B cell (primary cell): ENCODE results near the gene PDGFRB. TPM values are rescaled to one million over a fixed set of nuclear protein-coding genes. Genes with fewer than 3 reads are reported as not detected.

Source experiments
- ATAC-seq: fragments of 200-7000 bp; cut with Tn5 transposase; one replicate; pipeline ENCODE4 v1.10.0; 2021; ENCODE audit warnings: low read depth, mild to moderate bottlenecking, moderate number of reproducible peaks, moderate library complexity
- CTCF ChIA-PET: fragments of 350-600 bp; sonication (Branson Sonifier 250); formaldehyde crosslinking; loops from one replicate; lab custom pipeline; 2021; ENCODE audit warnings: antibody characterized with exemption, inconsistent platforms; lab: Charles Lee
- POLR2A ChIA-PET: fragments of 350-600 bp; sonication (Branson Sonifier 250); formaldehyde crosslinking; loops from one replicate; lab custom pipeline; 2021; ENCODE audit warnings: antibody characterized with exemption; lab: Charles Lee
- DNase-seq: peaks from one replicate; pipeline ENCODE4 v3.0.0; 2013
- H2AFZ ChIP-seq: 2 replicates; pipeline ENCODE4 v1.6.1; 2012; ENCODE audit warnings: mild to moderate bottlenecking, low read depth, low read length; ENCODE audit not compliant: insufficient read depth, poor library complexity, severe bottlenecking
- H3K27ac ChIP-seq, 2 donors: 1 replicate in 1 of 2; 2 replicates in 1 of 2; pipeline ENCODE4 v1.5.1; 2012 to 2013; ENCODE audit warnings: low read length in 2 of 2, mild to moderate bottlenecking in 2 of 2, moderate library complexity in 1 of 2
- H3K27me3 ChIP-seq, 4 experiments: fragments of 200-600 bp in 1 of 4; sonication (generic) in 1 of 4; replicated peaks in 1 of 4; 1 replicate in 2 of 4; 2 replicates in 2 of 4; pipeline versions ENCODE4 v1.6.1 to v1.7.0; 2013 to 2016; ENCODE audit warnings: low read length in 3 of 4, mild to moderate bottlenecking in 2 of 4, mixed read lengths in 1 of 4, moderate library complexity in 1 of 4; ENCODE audit not compliant: insufficient read depth in 4 of 4, control insufficient read depth in 3 of 4; ENCODE audit errors: control extremely low read depth in 1 of 4
- H3K36me3 ChIP-seq, 2 experiments: replicated peaks in 1 of 2; 1 replicate in 1 of 2; 2 replicates in 1 of 2; pipeline versions ENCODE4 v1.6.1 to v1.7.1; 2013; ENCODE audit warnings: low read length in 1 of 2; ENCODE audit not compliant: insufficient read depth in 2 of 2, control insufficient read depth in 1 of 2; ENCODE audit errors: control extremely low read depth in 1 of 2, extremely low read depth in 1 of 2
- H3K4me1 ChIP-seq, 2 donors: fragments of 200-600 bp in 1 of 2; sonication (generic) in 1 of 2; 1 replicate in 1 of 2; 2 replicates in 1 of 2; pipeline versions ENCODE4 v1.5.1 to v1.6.1; 2013 to 2017; ENCODE audit warnings: low read length in 2 of 2; ENCODE audit not compliant: control insufficient read depth in 2 of 2, insufficient read depth in 2 of 2
- H3K4me2 ChIP-seq: replicated peaks from 2 replicates; pipeline ENCODE3; 2012; ENCODE audit warnings: mild to moderate bottlenecking, low read depth, low read length; ENCODE audit not compliant: poor library complexity, severe bottlenecking
- H3K4me3 ChIP-seq, 5 experiments: fragments of 200-600 bp in 1 of 5; sonication (generic) in 1 of 5; 1 replicate in 3 of 5; 2 replicates in 2 of 5; pipeline versions ENCODE4 v1.5.1 to v1.7.0; 2011 to 2016; ENCODE audit warnings: low read length in 4 of 5, mild to moderate bottlenecking in 4 of 5, low read depth in 2 of 5, control low read depth in 1 of 5, moderate library complexity in 1 of 5; ENCODE audit not compliant: insufficient read depth in 1 of 5; ENCODE audit errors: control extremely low read depth in 1 of 5, extremely low read depth in 1 of 5
- H3K79me2 ChIP-seq: fragments of 200-600 bp; sonication (generic); one replicate; pipeline ENCODE4 v1.6.0; 2016; ENCODE audit warnings: low read length; ENCODE audit not compliant: control insufficient read depth, insufficient read depth
- H3K9ac ChIP-seq: fragments of 200-600 bp; sonication (generic); 2 replicates; pipeline ENCODE4 v1.6.1; 2017; ENCODE audit warnings: mild to moderate bottlenecking, low read length, moderate library complexity
- H3K9me3 ChIP-seq, 3 donors: one replicate each; pipeline versions ENCODE4 v1.6.1 to v1.7.1; 2013; ENCODE audit warnings: low read length in 2 of 3; ENCODE audit not compliant: control insufficient read depth in 2 of 3, insufficient read depth in 1 of 3; ENCODE audit errors: control extremely low read depth in 1 of 3
- H4K20me1 ChIP-seq: 2 replicates; pipeline ENCODE4 v1.6.0; 2012; ENCODE audit warnings: mild to moderate bottlenecking, low read length; ENCODE audit not compliant: insufficient read depth, control insufficient read depth, poor library complexity, severe bottlenecking
- H3K27ac Mint-ChIP-seq: one replicate; pipeline ENCODE4 v1.8.0; 2021; ENCODE audit warnings: mixed read lengths
- H3K27me3 Mint-ChIP-seq: one replicate; pipeline ENCODE4 v1.8.0; 2021; ENCODE audit warnings: mixed read lengths
- H3K4me1 Mint-ChIP-seq: one replicate; pipeline ENCODE4 v1.8.0; 2021; ENCODE audit warnings: mixed read lengths
- H3K4me3 Mint-ChIP-seq: one replicate; pipeline ENCODE4 v1.8.0; 2021; ENCODE audit warnings: mixed read lengths
- H3K9me3 Mint-ChIP-seq: one replicate; pipeline ENCODE4 v1.8.0; 2022; ENCODE audit warnings: mixed read lengths; ENCODE audit not compliant: insufficient read depth
- CTCF ChIP-seq: fragments of 200-600 bp; IDR thresholded peaks from one replicate; pipeline ENCODE4 v1.8.0; 2022; ENCODE audit warnings: antibody characterized with exemption, mild to moderate bottlenecking
- EZH2 ChIP-seq: IDR thresholded peaks from 2 replicates; pipeline ENCODE4 v1.6.1; 2012; ENCODE audit warnings: borderline replicate concordance, low read depth, mild to moderate bottlenecking, moderate library complexity, low read length; ENCODE audit not compliant: insufficient read depth, poor library complexity, severe bottlenecking
- WGBS: methylation state at CpG from one replicate; pipeline ENCODE4 v1.1.5; 2013; ENCODE audit warnings: missing lambda C conversion rate; ENCODE audit not compliant: insufficient coverage; 5-methylcytosine and 5-hydroxymethylcytosine counted together
- intact Hi-C: fragments of 100-400 bp; cut with micrococcal nuclease; formaldehyde crosslinking; loops from one replicate; pipeline ENCODE4 v1.10.0; 2022
- polyA plus RNA-seq: library from polyadenylated mRNA; depleted of rRNA; stranded (reverse); fragments of >200 nt; gene quantifications from 2 replicates; pipeline ENCODE4 v1.2.3, GENCODE V29; 2012
- total RNA-seq, 2 donors: library from RNA; stranded (reverse); fragments of 120-200 nt in 1 of 2; gene quantifications; 1 replicate in 1 of 2; 2 replicates in 1 of 2; pipeline versions ENCODE4 v1.2.3 to v1.2.4, GENCODE V29; 2013 to 2022

The PDGFRB gene
- total and polyA plus RNA-seq, 2 donors (not counting 1 experiment from before 2014, with no cell fraction given) = 0.42 to 3.6 TPM

- POLR2A ChIA-PET = no interaction called here
- WGBS = 61% methylated on average over 7 of the region's 10 CpGs
- no peaks in the 10 kb centered on the region for H4K20me1 ChIP-seq
- DNase-seq = no peak
- no peaks in the 10 kb centered on the region for H3K27me3 ChIP-seq
- ATAC-seq = no peak
- H3K4me3 ChIP-seq = no peak overlapping the region
- Mint-ChIP-seq H3K27ac (no peak overlapping the region), H3K27me3 (no peaks in the 10 kb centered on the region), H3K4me1 (no peaks in the 10 kb centered on the region), H3K9me3 (no peaks in the 10 kb centered on the region), H3K4me3 (no peak overlapping the region)
- no peak for TF ChIP-seq EZH2
- no peak for TF ChIP-seq CTCF
- H3K4me2 ChIP-seq = no peak overlapping the region
- H3K36me3 ChIP-seq = no peaks in the 10 kb centered on the region
- H3K9ac ChIP-seq = no peak overlapping the region
- H3K9me3 ChIP-seq = no peaks in the 10 kb centered on the region
- H2AFZ ChIP-seq = no peak overlapping the region
- no peak overlapping the region for H3K27ac ChIP-seq
- H3K79me2 ChIP-seq = no peaks in the 10 kb centered on the region
- CTCF ChIA-PET = interaction anchor here (1.1 kb wide), 1 partner anchor 44 kb away, joined by 3 read pairs; no protein-coding TSS in a partner anchor
- intact Hi-C loops = no loop called here
- no peaks in the 10 kb centered on the region for H3K4me1 ChIP-seq
Observed at GRCh38 chr5:150119421-150120061, 36.1 kb downstream of the PDGFRB start.

- ChIA-PET CTCF (no interaction called here), POLR2A (no interaction called here)
- H3K4me3 ChIP-seq = no peak overlapping the region
- WGBS = 94% methylated on average over 6 of the region's 11 CpGs
- H3K9me3 Mint-ChIP-seq = no peaks in the 10 kb centered on the region
- ATAC-seq (no peak), DNase-seq (no peak)
- H3K79me2 ChIP-seq = no peaks in the 10 kb centered on the region
- H3K27ac ChIP-seq = no peak overlapping the region
- no peak overlapping the region for H3K4me3 Mint-ChIP-seq
- no peaks in the 10 kb centered on the region for H3K27me3 ChIP-seq
- H3K4me2 ChIP-seq = no peak overlapping the region
- no peaks in the 10 kb centered on the region for H3K9me3 ChIP-seq
- H3K27me3 Mint-ChIP-seq = no peaks in the 10 kb centered on the region
- H3K27ac Mint-ChIP-seq = no peak overlapping the region
- TF ChIP-seq EZH2 (no peak), CTCF (no peak)
- no peaks in the 10 kb centered on the region for H3K4me1 ChIP-seq
- no peak overlapping the region for H3K9ac ChIP-seq
- intact Hi-C loops = no loop called here
- no peak overlapping the region for H2AFZ ChIP-seq
- H3K4me1 Mint-ChIP-seq = no peaks in the 10 kb centered on the region
- no peaks in the 10 kb centered on the region for H3K36me3 ChIP-seq
- no peaks in the 10 kb centered on the region for H4K20me1 ChIP-seq
Observed at GRCh38 chr5:150118561-150119229, 37.0 kb downstream of the PDGFRB start.
